M059J (cell line): Measurements from ENCODE around the gene FNIP1. TPM values are rescaled to one million over a fixed set of nuclear protein-coding genes. Genes with fewer than 3 reads are reported as not detected.
"Not testable (repeated sequence)": the region's sequence is repeated elsewhere in the genome, so short reads cannot be mapped to it uniquely, and the experiment has no call there.

ENCODE experiments used
- DNase-seq: peaks from one replicate; pipeline ENCODE4 v3.0.0-alpha.2; 2012; ENCODE audit warnings: low read depth
- total RNA-seq: library from RNA; depleted of rRNA; stranded (reverse); fragments of >200 nt; shearing (Covaris generic); gene quantifications from 2 replicates; pipeline ENCODE4 v1.2.3, GENCODE V29; 2014

FNIP1 gene
- total RNA-seq, 1 experiment from 2014 or later = 26.4 TPM

GRCh38 chr5:131749723-131750470 is 46.9 kb downstream of the FNIP1 start:
- no peak for DNase-seq

- peak; percentile 69 for DNase-seq
These were observed 47.7 kb downstream of the FNIP1 start for GRCh38 chr5:131749138-131749537.

GRCh38 chr5:131747180-131748105 is 49.4 kb downstream of the FNIP1 start:
- peak; percentile 48 for DNase-seq

- DNase-seq = no peak
These were observed 50.4 kb downstream of the FNIP1 start for GRCh38 chr5:131746423-131746822.

GRCh38 chr5:131745703-131746102 is 51.1 kb downstream of the FNIP1 start:
- no peak for DNase-seq

GRCh38 chr5:131745155-131745554 is 51.7 kb downstream of the FNIP1 start:
- no peak for DNase-seq

GRCh38 chr5:131740477-131740876 is 56.3 kb downstream of the FNIP1 start:
- no peak for DNase-seq

- no peak for DNase-seq
These were observed 61.4 kb downstream of the FNIP1 start for GRCh38 chr5:131735393-131735792.

GRCh38 chr5:131734939-131735338 is 61.9 kb downstream of the FNIP1 start:
- DNase-seq = not testable (repeated sequence)

- not testable (repeated sequence) for DNase-seq
These were observed 67.5 kb downstream of the FNIP1 start for GRCh38 chr5:131729292-131729691.

GRCh38 chr5:131724089-131724488 is 72.7 kb downstream of the FNIP1 start:
- DNase-seq = not testable (repeated sequence)

GRCh38 chr5:131720714-131721113 is 76.1 kb downstream of the FNIP1 start:
- peak; percentile 6 for DNase-seq

- no peak for DNase-seq
These were observed 77.3 kb downstream of the FNIP1 start for GRCh38 chr5:131719564-131719963.

GRCh38 chr5:131718487-131719014 is 78.3 kb downstream of the FNIP1 start:
- no peak for DNase-seq

GRCh38 chr5:131717164-131717563 is 79.7 kb downstream of the FNIP1 start:
- DNase-seq = not testable (repeated sequence)

GRCh38 chr5:131716650-131717049 is 80.2 kb downstream of the FNIP1 start:
- no peak for DNase-seq

- DNase-seq = no peak
These were observed 86.4 kb downstream of the FNIP1 start for GRCh38 chr5:131710391-131710790.

- DNase-seq = no peak
These were observed 87.8 kb downstream of the FNIP1 start for GRCh38 chr5:131709043-131709442.

GRCh38 chr5:131706281-131706680 is 90.5 kb downstream of the FNIP1 start:
- DNase-seq = no peak

GRCh38 chr5:131694926-131695325 is 101.9 kb downstream of the FNIP1 start:
- no peak for DNase-seq

- no peak for DNase-seq
These were observed 102.9 kb downstream of the FNIP1 start for GRCh38 chr5:131693894-131694293.

- DNase-seq = no peak
These were observed 111.2 kb downstream of the FNIP1 start for GRCh38 chr5:131685516-131686171.
